Nephron progenitor cell (in vitro differentiated cells): ENCODE results near the gene KPTN.

Experiments used
- DNase-seq: peaks from one replicate; pipeline ENCODE4 v3.0.0; 2021
- H3K27ac Mint-ChIP-seq: 2 replicates; pipeline ENCODE4 v1.8.0; 2021; ENCODE audit warnings: mild to moderate bottlenecking, moderate library complexity, mixed read lengths
- H3K27me3 Mint-ChIP-seq: 2 replicates; pipeline ENCODE4 v1.8.0; 2021; ENCODE audit warnings: mild to moderate bottlenecking, low read depth, mixed read lengths; ENCODE audit not compliant: poor library complexity
- H3K36me3 Mint-ChIP-seq: 2 replicates; pipeline ENCODE4 v1.8.0; 2021; ENCODE audit warnings: low read depth, mixed read lengths
- H3K4me1 Mint-ChIP-seq: 2 replicates; pipeline ENCODE4 v1.8.0; 2021; ENCODE audit warnings: mixed read lengths
- H3K4me3 Mint-ChIP-seq: 2 replicates; pipeline ENCODE4 v1.8.0; 2021; ENCODE audit warnings: mild to moderate bottlenecking, moderate library complexity, mixed read lengths
- H3K9me3 Mint-ChIP-seq: 2 replicates; pipeline ENCODE4 v1.8.0; 2021; ENCODE audit warnings: mild to moderate bottlenecking, moderate library complexity, mixed read lengths
- TF ChIP-seq, protein P1 (sequence below): fragments of 200-600 bp; sonication (generic); IDR thresholded peaks from 2 replicates; pipeline ENCODE4 v1.5.0; 2021; ENCODE audit warnings: antibody characterized with exemption

Gene KPTN

DNA sequence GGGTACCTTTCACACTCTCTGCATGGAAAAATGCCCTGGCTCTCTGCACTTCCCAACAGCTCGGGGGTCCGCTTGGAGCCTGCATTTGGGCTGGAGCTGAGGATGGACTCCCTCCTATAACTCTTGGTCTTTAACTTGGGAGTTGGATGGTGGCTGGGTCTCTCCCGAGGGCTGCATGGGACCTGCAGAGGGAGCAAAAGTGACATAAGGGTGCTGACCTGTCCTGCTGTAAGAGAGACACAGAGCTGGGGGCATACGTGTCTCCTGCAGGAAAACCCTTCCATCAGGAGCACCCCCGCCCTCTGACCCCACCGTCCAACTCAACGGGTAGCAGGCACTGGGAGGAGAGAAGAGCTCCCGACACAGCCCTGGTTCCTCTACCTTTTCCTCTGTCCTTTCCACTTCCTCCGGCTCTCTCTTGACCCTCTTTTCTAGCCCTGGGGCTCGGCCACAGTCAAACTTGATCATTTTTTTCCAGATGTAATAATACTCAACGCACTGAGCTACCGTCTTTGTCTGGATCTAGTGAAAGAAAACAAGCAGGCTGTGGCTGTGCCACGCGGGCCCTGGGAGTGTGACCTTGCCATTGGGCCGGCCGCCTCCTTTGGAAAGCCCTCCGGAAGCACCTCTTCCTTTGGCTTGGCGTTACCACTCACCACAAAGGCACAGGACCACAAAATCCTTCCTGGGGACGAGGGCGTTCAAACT lies 37.6 kb upstream of the KPTN start:
- Mint-ChIP-seq H3K27ac (no peak overlapping the region), H3K27me3 (peaks cover 57% of the 10 kb centered on the region), H3K9me3 (no peaks in the 10 kb centered on the region), H3K36me3 (no peaks in the 10 kb centered on the region), H3K4me1 (peaks cover 24% of the 10 kb centered on the region), H3K4me3 (no peak overlapping the region)
- TF ChIP-seq, protein P1, sequence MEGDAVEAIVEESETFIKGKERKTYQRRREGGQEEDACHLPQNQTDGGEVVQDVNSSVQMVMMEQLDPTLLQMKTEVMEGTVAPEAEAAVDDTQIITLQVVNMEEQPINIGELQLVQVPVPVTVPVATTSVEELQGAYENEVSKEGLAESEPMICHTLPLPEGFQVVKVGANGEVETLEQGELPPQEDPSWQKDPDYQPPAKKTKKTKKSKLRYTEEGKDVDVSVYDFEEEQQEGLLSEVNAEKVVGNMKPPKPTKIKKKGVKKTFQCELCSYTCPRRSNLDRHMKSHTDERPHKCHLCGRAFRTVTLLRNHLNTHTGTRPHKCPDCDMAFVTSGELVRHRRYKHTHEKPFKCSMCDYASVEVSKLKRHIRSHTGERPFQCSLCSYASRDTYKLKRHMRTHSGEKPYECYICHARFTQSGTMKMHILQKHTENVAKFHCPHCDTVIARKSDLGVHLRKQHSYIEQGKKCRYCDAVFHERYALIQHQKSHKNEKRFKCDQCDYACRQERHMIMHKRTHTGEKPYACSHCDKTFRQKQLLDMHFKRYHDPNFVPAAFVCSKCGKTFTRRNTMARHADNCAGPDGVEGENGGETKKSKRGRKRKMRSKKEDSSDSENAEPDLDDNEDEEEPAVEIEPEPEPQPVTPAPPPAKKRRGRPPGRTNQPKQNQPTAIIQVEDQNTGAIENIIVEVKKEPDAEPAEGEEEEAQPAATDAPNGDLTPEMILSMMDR = no peak
- DNase-seq = no peak

DNA sequence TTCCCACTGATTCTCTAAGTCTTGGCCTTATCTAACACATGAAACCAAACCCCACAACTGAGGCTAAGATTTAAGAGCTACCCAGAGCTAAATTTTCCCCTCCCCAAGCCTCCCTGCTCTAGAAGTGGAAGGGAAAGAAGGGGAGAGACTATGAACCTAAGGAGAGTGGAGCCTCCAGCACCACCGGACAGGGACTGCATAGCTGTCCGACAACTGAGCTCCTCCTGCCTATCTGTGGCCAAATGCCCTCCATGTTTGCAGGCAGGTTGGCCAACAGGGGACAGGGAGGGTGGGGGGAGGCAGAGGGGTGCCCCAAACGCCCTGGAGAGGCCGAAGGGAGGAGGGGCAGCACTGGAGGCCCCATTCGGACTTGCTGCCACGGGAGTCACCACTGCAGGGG lies 36.8 kb upstream of the KPTN start:
- Mint-ChIP-seq H3K27ac (no peak overlapping the region), H3K4me3 (no peak overlapping the region), H3K9me3 (no peaks in the 10 kb centered on the region), H3K36me3 (no peaks in the 10 kb centered on the region), H3K27me3 (peaks cover 55% of the 10 kb centered on the region), H3K4me1 (peaks cover 25% of the 10 kb centered on the region)
- no peak for DNase-seq
- TF ChIP-seq, protein P1 = no peak

DNA sequence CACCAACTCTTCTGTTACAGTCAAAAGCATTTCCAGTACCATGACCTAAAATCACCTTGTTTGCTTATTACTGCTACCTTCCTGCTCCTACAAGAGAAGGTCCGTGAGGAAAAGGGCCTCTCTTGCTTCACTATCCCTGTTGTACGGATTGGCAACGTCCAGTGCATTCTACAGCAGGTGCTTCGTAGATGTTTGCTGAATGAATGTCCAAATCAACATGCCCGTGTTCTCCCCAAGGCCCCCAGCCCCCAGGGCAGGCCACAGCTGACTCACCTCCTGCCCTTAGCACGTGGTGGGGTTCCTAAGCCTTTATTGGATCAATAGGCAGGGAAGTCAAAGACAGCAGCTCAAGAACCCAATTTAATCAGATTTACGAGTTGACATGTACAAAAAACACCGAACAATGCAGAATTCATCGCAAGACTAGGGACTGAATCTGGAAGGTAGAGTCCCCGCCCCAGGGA lies 36.4 kb upstream of the KPTN start:
- Mint-ChIP-seq H3K9me3 (no peaks in the 10 kb centered on the region), H3K27me3 (peaks cover 51% of the 10 kb centered on the region), H3K27ac (no peak overlapping the region), H3K4me1 (peaks cover 30% of the 10 kb centered on the region), H3K36me3 (no peaks in the 10 kb centered on the region), H3K4me3 (no peak overlapping the region)
- DNase-seq = no peak
- TF ChIP-seq, protein P1 = no peak

DNA sequence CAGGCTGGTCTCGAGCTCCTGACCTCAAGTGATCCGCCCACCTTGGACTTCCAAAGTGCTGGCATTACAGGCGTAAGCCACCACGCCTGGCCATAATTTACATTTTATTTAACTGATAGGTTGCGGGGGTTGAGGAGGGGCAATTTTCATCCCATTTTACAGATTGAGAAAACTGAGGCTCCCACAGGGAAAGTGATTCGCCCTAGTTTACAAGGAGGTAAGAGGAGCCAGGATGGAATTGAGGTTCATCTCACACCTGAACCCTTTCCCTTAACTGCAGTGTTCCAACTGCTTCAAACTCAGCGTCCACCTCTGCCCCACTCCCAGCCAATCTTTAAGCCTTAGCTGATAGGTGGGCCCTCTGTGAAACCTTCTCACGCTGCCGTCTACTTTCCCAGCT lies 34.8 kb upstream of the KPTN start:
- DNase-seq = no peak
- no peaks in the 10 kb centered on the region for H3K36me3 Mint-ChIP-seq
- H3K9me3 Mint-ChIP-seq = no peaks in the 10 kb centered on the region
- H3K4me3 Mint-ChIP-seq = no peak overlapping the region
- peaks cover 42% of the 10 kb centered on the region for H3K27me3 Mint-ChIP-seq
- H3K27ac Mint-ChIP-seq = no peak overlapping the region
- TF ChIP-seq, protein P1 = no peak
- peaks cover 38% of the 10 kb centered on the region for H3K4me1 Mint-ChIP-seq

DNA sequence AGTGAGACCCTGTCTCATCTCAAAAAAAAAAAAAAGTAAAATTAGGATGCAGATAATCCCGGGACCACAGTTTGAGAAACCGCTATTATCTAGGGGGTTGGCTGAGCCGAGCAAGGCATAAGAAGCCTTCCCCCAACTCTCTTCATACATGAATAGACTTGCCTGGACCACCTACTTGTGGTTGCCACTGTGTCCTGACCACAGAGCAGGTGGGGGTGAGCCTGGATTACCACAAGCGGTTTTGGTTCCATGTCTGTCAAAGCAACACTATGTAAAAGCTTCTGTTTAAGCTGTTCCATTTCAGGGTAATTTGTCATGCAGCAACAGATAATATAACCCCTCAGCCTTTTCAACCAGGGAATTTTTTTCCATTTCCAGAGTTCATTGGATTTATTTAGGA lies 34.1 kb upstream of the KPTN start:
- H3K4me3 Mint-ChIP-seq = no peak overlapping the region
- H3K27me3 Mint-ChIP-seq = peaks cover 37% of the 10 kb centered on the region
- no peaks in the 10 kb centered on the region for H3K9me3 Mint-ChIP-seq
- H3K36me3 Mint-ChIP-seq = no peaks in the 10 kb centered on the region
- DNase-seq = no peak
- H3K27ac Mint-ChIP-seq = no peak overlapping the region
- peaks cover 38% of the 10 kb centered on the region for H3K4me1 Mint-ChIP-seq
- TF ChIP-seq, protein P1 = no peak
